Head of caudate nucleus (tissue), 42 donors: ENCODE results near the gene PCSK2.
A peak's percentile ranks its signal among the peaks of the same experiment; 100 is the strongest.

Experiments used
- DNase-seq, 42 donors: peaks; one replicate each; pipeline versions ENCODE4 v3.0.0 to v3.0.0-alpha.2; 2020 to 2021; ENCODE audit warnings: mixed read lengths in 7 of 42
- intact Hi-C: fragments of 100-400 bp; cut with DNase I; formaldehyde crosslinking; loops from one replicate; pipeline ENCODE4 v1.15.0; 2022

Gene PCSK2

GRCh38 chr20:17457588-17458190 lies 230.8 kb downstream of the PCSK2 start:
- intact Hi-C loops, result no loop called here

GRCh38 chr20:17460119-17460518 lies 233.3 kb downstream of the PCSK2 start:
- intact Hi-C loops, result no loop called here
- DNase-seq, result peak in 1 of 42 donors; percentile 17

More at GRCh38 chr20:17457588-17458190, 230.8 kb downstream of the PCSK2 start:
- no peak for DNase-seq

- intact Hi-C loops, result no loop called here
- no peak for DNase-seq
Observed at GRCh38 chr20:17461941-17462340, 235.1 kb downstream of the PCSK2 start.

GRCh38 chr20:17463711-17464110 lies 236.9 kb downstream of the PCSK2 start:
- no peak for DNase-seq
- intact Hi-C loops, result no loop called here

GRCh38 chr20:17465236-17465635 lies 238.4 kb downstream of the PCSK2 start:
- no peak for DNase-seq
- intact Hi-C loops, result no loop called here

GRCh38 chr20:17466641-17467040 lies 239.8 kb downstream of the PCSK2 start:
- intact Hi-C loops, result no loop called here
- DNase-seq, result peak in 1 of 42 donors; percentile 1

GRCh38 chr20:17467120-17467655 lies 240.3 kb downstream of the PCSK2 start:
- intact Hi-C loops, result no loop called here
- DNase-seq, result peak in 1 of 42 donors; percentile 7

- intact Hi-C loops, result no loop called here
- DNase-seq, result peak in 1 of 42 donors; percentile 33
Observed at GRCh38 chr20:17468073-17468840, 241.4 kb downstream of the PCSK2 start.

- peak in 1 of 42 donors; percentile 14 for DNase-seq
- intact Hi-C loops, result no loop called here
Observed at GRCh38 chr20:17469246-17470030, 242.6 kb downstream of the PCSK2 start.

- intact Hi-C loops, result no loop called here
- peak in 1 of 42 donors; percentile 21 for DNase-seq
Observed at GRCh38 chr20:17470521-17470920, 243.7 kb downstream of the PCSK2 start.

GRCh38 chr20:17470973-17471372 lies 244.1 kb downstream of the PCSK2 start:
- intact Hi-C loops, result no loop called here
- peak in 1 of 42 donors; percentile 34 for DNase-seq

- peak in 1 of 42 donors; percentile 34 for DNase-seq
- intact Hi-C loops, result no loop called here
Observed at GRCh38 chr20:17471606-17472187, 244.9 kb downstream of the PCSK2 start.

- peak in 1 of 42 donors; percentile 20 for DNase-seq
- intact Hi-C loops, result no loop called here
Observed at GRCh38 chr20:17473659-17474058, 246.8 kb downstream of the PCSK2 start.

GRCh38 chr20:17479063-17479657 lies 252.3 kb downstream of the PCSK2 start:
- intact Hi-C loops, result no loop called here

GRCh38 chr20:17480696-17481095 lies 253.9 kb downstream of the PCSK2 start:
- no peak for DNase-seq
- intact Hi-C loops, result no loop called here

More at GRCh38 chr20:17479063-17479657, 252.3 kb downstream of the PCSK2 start:
- DNase-seq, result no peak

- DNase-seq, result no peak
Observed at GRCh38 chr20:17481661-17482060, 254.8 kb downstream of the PCSK2 start.

GRCh38 chr20:17482536-17482935 lies 255.7 kb downstream of the PCSK2 start:
- intact Hi-C loops, result no loop called here
- no peak for DNase-seq

More at GRCh38 chr20:17481661-17482060, 254.8 kb downstream of the PCSK2 start:
- intact Hi-C loops, result no loop called here

- DNase-seq, result peak in 1 of 42 donors; percentile 28
- intact Hi-C loops, result no loop called here
Observed at GRCh38 chr20:17485017-17485416, 258.2 kb downstream of the PCSK2 start.
